HG03175 (cell line): ENCODE measurements around the gene CXCL16.

Source experiments
- ATAC-seq: cut with Tn5 transposase; IDR thresholded peaks from one replicate; pipeline ENCODE4 v1.9.1; 2021; ENCODE audit warnings: mild to moderate bottlenecking, moderate library complexity; ENCODE audit not compliant: unreplicated experiment

The CXCL16 gene

DNA sequence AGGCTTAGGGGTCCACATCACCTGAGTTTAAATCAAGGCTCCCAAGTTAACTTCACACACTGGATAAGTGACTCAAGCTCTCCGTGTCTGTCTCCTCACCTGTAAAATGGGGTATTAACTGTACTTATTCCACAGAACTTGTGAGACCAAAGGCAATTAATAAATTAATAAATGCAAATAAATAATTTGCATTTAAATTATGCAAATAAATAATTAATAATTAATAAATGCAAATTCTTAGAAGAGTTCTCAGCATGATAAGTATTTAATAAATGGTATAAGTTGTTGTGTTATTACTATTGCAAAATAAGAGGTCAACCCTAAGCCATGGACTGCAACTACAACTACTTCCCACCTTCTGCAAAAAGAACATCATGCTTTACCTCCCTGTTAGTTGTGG is 13.7 kb upstream of the CXCL16 start:
- ATAC-seq: no peak

DNA sequence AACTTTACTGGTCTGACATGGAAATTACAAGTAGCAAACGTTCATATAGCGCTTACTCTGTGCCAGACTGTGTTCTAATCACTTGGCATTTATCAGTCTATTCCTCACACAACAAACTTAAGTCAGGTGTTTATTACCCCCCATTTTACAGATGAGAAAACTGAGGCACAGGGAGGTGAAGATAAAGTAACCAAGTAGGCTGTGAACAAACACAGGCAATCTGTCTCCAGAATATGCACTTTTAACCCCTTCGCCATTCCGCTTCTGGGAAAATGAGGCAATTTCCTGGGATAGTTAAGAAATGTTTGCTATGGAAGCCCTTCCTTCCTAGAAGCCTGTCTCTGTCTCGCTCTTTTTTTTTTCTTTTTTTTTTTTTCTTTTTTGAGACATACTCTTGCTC is 12.2 kb upstream of the CXCL16 start:
- ATAC-seq: no peak

DNA sequence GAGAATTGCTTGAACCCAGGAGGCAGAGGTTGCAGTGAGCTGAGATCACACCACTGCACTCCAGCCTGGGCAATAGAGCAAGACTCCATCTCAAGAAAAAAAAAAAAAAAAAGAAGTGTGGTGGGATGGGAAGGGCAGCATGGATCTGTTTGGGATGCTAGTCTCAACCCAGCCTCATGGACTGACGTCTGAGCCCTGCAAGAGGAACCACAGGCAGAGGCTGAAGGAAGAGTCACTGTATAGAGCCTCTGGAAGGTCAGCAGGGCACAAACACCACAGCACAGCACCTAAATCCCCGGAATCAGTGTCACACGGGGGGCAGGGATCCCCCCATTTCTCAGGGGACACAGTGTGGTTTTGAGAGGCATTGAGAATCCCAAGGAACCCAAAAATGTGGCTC is 10.9 kb upstream of the CXCL16 start:
- no peak for ATAC-seq

DNA sequence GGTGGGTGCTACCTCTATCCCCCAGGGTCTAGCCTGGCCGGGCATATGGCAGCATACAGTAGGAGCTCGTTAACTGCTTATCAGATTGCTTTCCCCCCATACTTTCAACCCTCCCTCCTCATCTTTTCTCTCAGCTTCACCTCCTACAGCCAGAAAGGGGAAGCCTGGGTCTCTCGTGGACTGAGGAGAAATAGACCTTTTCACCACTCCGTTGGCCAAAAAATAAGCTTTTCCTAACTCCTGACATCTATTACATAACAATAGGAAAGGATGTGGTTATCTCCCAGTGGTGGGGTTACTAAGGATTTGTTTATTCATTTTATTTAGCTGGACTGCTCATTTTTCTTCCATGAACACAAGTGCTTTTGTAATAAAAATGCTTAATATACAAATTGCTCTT is 9.0 kb upstream of the CXCL16 start:
- no peak for ATAC-seq

DNA sequence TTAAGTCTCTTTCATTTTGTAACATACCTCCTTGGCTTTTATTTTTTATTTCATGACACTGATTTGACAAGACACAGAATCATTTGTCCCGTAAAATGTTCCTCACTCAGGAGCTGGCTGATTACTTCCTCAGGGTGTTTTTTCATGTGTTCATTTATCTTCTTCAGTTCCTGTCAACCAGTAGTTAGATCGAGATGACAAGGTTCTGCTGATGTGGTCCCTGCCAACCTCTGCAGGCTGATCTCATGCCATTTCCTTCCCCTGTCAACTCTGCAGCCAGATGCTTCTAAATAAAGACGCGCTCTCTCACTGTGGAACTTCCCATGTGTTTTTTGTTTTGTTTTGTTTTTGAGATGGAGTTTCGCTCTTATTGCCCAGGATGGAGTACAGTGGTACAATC is 8.1 kb upstream of the CXCL16 start:
- no peak for ATAC-seq

DNA sequence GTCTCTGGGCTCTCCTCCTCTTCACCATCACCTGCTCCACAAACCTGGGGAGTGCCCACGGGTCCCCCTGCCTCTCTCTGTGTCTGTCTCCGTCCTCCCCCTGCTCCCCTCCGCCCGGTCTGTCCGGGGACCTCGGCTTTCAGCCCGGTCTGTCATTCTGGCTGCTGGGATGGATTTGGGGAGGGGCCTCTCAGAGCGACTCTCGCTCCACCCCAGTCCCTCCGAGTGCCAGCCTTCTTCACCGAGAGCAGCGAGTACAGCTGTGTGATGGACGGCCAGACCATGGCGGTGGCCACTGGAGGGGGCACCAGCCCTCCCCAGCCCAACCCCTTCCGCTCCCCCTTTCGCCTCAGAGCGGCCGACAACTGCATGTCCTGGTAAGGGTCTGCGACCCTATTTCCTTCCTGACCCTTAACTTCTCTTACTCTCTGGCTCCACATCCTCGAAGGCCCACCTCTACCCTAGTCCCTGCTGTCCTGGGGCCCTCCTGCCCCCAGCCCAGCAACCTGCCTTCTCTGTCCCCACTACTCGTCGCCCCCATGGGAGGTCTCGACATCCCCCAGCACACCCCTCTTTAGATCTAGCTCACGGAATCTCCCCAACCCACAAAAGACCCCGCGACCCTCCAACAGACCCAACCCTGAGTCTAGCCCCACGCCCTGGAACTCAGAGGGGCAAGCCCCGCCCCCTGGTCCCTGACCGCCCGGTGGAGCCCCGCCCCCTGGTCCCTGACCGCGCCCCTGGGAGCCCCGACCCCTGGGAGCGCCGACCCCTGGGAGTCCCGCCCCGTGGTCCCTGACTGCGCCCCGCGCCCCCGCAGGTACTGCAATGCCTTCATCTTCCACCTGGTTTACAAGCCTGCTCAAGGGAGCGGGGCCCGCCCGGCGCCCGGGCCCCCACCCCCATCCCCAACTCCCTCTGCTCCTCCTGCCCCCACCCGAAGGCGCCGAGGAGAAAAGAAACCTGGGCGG is 5.6 kb upstream of the CXCL16 start:
- no peak for ATAC-seq

DNA sequence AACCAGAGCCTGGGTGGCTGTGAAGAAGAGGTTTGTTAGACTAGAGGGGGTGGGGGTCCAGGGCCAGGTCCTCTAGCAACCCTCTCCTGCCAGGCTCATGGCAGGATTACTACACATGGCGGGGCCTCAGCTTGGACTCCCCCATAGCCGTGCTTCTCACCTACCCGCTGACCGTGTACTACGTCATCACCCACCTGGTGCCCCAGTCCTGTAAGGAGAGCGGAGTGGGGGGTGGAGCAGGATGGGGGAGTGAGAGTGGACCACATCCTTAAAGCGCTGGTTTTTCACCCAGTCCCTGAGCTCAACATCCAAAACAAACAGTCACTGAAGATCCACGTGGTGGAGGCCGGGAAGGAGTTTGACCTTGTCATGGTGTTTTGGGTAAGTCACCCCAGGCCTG is 4.2 kb upstream of the CXCL16 start:
- ATAC-seq: no peak

DNA sequence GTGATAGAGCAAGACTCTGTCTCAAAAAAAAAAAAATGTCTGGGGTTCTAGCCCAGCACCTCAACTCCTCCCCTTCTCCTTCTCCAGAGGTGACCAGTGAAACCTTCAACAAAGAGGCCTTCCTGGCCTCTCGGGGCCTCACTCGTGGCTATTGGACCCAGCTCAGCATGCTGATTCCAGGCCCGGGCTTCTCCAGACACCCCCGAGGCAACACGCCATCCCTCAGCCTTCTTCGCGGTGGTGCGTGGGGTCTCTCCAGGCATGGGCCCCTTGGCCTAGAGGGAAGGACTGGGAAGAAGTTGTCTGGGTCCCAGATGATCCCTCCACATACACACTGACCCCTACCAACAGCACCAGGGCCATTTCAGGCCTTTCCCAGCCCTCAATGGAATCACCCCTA is 3.5 kb upstream of the CXCL16 start:
- no peak for ATAC-seq

DNA sequence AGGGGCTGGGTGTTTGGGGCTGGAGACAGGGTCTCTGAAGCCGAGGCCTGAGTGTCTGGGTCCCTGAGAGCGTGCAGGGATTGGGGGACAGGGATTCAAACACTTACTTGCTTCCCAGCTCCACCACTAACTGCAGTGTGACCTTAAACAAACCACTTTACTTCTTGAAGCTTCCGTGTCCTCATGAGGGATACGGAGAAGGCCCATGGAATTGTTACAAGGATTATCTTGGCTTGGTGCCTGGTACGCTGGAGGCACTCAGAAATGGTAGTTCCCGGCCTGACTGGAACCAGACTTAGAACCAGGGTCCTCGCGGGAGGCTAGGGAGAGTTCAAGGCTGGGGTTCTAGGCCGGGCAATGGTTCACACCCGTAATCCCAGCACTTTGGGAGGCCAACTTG is 2.9 kb upstream of the CXCL16 start:
- ATAC-seq: no peak

DNA sequence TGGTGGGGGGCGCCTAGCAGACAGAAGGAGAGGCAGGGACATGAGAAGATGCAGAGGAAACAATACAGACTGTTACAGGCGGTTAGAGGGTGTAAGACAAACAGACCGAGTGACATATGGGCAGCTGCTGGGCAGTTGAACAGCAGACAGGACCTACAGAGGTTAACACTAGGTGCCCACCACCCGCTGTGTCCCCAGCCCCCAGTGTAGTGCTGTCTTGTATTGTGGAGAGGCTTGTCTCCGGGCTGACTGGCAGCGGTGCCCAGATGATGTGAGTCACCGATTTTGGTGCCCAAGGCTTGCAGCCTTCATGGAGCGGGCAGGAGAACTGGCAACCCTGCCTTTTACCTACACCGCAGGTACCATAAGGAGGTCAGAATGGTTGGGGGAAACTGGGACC is 2.4 kb upstream of the CXCL16 start:
- ATAC-seq: no peak

DNA sequence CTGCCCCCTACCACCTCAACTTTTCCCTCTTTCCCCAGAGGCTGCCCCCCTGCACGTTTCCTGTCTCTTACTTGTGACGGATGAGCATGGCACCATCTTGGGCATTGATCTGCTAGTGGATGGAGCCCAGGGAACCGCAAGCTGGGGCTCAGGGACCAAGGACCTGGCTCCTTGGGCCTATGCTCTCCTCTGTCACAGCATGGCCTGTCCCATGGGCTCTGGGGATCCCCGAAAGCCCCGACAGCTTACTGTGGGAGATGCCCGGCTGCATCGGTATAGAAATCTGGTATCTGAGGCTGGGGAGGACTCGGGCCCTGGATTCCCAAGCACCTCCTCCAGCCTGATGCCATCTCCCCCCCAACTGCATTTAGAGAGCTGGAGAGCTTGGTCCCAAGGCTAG is 1.8 kb upstream of the CXCL16 start:
- no peak for ATAC-seq

DNA sequence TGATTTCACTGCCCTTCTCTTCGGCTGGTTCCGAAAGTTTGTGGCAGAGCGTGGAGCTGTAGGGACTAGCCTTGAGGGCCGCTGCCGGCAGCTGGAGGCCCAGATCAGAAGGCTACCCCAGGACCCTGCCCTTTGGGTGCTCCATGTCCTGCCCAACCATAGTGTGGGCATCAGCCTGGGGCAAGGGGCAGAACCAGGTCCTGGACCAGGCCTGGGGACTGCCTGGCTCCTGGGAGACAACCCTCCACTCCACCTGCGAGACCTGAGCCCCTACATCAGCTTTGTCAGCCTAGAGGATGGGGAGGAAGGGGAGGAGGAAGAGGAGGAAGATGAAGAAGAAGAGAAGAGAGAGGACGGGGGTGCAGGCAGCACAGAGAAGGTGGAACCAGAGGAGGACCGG is 856 bp upstream of the CXCL16 start:
- no peak for ATAC-seq

DNA sequence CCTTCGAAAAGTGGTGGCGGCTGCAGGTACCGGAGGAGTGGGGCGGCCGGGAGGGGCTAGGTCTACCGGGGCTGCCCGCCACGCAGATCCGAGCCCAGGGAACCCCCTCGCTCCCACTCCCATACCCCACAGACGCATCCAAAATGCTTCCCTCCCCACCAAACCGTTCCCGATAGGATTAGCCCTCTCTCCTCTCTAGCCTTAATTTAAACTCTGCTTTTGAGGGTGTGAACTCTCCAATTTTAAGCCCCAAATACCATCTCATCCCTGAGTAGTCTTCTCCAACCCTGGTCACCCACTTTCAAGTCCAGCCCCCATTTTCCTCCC is 260 bp upstream of the CXCL16 start:
- no peak for ATAC-seq

DNA sequence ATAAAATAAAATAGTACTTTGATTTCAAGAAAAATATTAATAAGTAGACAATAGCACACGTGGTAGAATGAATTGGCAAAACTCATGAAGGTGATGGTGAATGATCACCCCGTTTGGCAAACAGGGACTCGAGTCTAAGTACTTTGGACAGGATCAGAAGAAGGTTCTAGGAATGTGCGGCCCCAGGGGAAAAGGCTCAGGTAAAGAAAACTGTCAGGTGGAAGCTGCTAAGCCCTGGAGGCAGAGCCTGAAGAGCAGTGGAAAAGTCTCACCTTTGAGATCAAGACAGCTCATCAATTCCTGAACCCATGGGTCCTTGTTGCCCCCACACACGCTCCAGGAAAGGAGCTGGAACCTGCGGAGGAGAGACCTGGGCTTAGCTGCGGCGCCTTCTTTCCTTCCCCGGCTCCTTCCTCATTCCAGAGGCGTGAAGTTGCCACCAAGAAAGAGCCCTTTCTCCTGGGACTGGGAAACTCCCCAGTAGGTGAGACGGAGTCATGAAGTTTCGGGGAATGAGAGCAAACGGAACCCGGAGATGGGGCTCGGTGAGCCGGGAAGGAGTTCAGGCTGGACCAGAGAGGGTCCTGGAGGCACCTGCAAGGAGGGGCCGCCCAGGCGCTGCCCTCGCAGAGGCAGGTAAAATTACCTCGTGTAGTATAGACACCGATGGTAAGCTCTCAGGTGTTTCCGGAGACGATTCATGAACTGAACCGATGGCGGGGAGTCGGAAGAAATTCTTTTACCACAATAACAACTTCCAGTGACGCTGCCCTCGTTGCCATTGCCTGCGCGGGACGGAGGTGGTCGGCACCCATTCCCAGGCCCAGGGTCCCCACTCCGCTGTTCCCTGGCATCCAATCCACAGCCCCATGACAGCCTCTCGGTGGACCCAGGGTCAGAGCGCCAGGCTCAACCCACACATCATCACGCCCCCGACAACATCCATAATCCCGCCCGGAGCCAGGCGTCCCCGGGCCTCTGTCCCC is 1.3 kb downstream of the CXCL16 start:
- no peak for ATAC-seq

DNA sequence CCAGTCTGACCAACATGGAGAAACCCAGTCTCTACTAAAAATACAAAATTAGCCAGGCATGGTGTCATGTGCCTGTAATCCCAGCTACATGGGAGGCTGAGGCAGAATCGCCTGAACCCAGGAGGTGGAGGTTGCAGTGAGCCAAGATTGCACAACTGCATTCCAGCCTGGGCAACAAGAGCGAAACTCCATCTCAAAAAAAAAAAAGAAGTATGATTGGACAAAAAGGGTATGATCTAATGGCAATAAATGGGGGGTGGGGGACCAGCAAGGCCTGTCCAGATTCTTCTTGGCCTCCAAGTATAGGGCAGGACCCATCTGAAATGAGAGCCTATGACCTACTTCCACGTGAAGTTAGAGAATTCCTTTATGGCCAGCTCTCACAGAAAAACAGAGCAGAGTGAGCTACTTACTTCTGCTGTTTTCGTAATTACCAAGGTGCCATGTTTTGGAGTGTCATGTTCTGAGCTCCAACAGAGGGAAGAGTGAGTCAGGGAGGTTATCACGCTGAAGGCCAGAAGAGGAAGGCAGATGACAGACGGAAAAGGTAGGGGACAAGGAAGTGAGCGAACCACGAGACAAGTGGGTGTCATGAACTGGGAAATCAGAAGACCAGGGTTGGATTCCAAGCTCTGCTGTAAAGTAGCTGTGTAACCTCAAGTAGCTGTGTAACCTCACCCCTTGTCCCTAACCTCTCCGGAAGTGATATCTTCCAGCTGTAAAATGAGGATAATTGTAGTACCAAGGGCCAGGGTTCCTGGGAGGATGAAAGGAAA is 3.7 kb downstream of the CXCL16 start:
- ATAC-seq: no peak

DNA sequence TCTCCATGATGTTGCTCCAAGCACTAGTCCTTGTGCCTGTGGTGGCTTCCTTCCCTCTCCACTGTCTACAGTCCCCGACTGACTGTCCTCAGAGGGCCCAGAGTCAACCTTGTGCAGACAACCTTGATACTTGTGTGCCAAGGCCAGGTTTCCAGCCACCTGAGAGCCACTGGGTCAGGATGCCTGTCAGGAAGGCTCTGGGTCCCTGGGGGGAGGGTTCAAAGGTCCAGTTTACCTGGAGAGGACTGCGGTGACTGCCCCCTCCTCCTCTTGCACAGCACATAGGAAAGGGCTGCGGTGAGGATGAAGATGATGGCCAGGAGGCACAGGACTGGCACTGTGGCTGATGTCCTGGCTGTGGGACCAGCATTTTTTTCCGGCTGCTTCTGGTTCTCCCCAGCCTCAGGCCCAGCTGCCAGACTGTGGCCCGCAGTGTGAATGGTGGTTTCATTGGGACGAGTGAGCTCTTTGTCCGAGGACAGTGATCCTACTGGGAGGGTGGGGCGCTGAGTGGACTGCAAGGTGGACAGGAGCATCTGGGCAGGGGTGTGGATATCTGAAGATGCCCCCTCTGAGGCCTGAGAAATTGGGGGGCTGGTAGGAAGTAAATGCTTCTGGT is 4.8 kb downstream of the CXCL16 start:
- no peak for ATAC-seq

DNA sequence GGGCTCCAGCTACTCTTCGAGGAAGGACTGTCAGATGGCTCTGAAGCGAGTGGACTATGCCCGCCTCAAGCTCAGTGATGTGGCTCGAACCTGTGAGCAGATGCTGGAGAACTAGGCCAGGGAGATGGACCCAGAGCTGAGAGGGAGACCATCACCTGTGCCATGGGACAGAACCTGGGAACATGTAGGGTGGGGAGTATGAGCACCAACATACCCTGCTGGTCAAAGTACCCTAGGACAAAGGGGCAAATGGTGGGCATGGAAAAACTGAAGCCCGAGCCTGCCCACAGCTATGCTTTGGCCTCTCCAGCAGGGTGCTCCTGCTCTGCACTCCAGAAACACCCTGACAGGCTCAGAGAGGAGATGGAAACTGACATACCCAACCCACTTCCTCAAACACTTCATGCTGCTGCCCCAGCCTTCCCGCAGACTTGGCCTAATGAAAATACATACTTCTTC is 6.6 kb downstream of the CXCL16 start:
- ATAC-seq: no peak

DNA sequence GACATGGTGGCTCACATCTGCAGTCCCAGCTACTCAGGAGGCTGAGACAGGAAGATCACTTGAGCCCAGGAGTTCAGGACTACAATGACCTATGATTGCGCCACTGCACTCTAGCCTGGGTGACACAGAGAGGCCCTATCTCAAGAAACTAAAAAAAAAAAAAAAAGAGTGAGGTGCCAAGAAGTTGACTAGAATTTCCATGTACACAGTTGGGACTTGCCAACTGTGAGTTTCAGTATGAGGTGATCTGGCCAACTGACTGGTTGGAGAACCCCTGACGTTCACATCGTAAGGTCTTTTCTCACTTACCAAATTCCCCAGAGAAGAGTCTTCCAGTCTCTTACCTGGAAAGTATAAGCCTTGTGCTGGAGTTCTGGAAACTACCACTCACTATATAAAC is 11.6 kb downstream of the CXCL16 start:
- no peak for ATAC-seq

DNA sequence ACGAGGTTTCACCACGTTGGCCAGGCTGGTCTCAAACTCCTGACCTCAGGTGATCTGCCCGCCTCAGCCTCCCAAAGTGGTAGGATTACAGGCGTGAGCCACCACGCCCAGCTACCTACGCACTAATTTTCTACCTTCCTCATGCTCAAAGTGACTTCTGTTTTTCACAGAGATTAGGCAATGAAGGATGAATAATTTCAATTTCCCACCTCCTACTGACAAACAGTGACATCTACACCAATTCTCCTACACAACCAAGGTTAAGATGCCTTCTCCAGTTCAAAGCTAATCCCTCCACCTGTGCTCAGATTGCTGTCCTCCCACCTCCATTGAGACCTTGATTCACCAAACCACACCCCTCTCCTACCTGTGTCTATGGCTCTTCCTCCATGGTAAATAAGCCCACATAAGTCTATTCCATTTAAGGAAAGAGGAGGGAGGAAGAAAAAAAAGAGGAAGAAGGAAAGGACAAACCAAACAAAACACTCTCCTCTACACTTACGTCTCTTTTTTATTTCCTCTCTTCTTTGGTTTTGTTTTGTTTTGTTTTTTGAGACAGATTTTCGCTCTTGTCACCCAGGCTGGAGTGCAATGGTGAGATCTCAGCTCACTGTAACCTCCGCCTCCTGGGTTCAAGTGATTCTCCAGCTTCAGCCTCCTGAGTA is 13.9 kb downstream of the CXCL16 start:
- ATAC-seq: no peak

DNA sequence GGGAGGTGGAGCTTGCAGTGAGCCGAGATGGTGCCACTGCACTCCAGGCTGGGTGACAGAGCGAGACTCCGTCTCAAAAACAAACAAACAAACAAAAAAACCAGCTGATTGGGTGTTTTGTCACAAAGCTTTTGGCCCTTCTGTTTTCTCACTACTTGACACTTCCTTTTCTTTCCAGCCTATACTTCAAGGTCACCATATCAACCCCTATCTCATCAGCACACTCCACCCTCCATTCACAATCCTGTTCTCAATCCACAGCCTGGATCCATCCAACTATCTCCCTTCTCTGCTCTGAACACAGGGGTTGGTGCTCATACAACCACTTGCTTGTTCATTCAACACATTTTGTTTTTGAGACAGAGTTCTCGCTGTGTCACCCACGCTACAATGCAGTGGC is 15.1 kb downstream of the CXCL16 start:
- ATAC-seq: no peak
